Adipocyte (in vitro differentiated cells): ENCODE measurements around the gene ZNF493.

Experiments used
- DNase-seq: peaks from one replicate; pipeline ENCODE4 v3.0.0-alpha.2; 2015; ENCODE audit warnings: low read depth
- H3K27me3 ChIP-seq: replicated peaks from 2 replicates; pipeline ENCODE4 v1.7.0; 2013; ENCODE audit warnings: mild to moderate bottlenecking, low read length, moderate library complexity; ENCODE audit not compliant: control insufficient read depth, insufficient read depth
- H3K36me3 ChIP-seq: 2 replicates; pipeline ENCODE4 v1.7.0; 2013; ENCODE audit warnings: low read length, mild to moderate bottlenecking, moderate library complexity; ENCODE audit not compliant: control insufficient read depth, insufficient read depth, severe bottlenecking
- H3K4me1 ChIP-seq: 2 replicates; pipeline ENCODE4 v1.7.0; 2013; ENCODE audit warnings: mild to moderate bottlenecking, low read length, moderate library complexity; ENCODE audit not compliant: control insufficient read depth, insufficient read depth
- H3K4me3 ChIP-seq: 2 replicates; pipeline ENCODE4 v1.7.0; 2013; ENCODE audit warnings: mild to moderate bottlenecking, low read length, moderate library complexity
- H3K9ac ChIP-seq: 2 replicates; pipeline ENCODE4 v1.7.0; 2013; ENCODE audit warnings: mild to moderate bottlenecking, low read length, moderate library complexity
- H3K9me3 ChIP-seq: 2 replicates; pipeline ENCODE4 v1.7.0; 2013; ENCODE audit warnings: mild to moderate bottlenecking, low read length, moderate library complexity; ENCODE audit not compliant: control insufficient read depth

ZNF493 gene

DNA sequence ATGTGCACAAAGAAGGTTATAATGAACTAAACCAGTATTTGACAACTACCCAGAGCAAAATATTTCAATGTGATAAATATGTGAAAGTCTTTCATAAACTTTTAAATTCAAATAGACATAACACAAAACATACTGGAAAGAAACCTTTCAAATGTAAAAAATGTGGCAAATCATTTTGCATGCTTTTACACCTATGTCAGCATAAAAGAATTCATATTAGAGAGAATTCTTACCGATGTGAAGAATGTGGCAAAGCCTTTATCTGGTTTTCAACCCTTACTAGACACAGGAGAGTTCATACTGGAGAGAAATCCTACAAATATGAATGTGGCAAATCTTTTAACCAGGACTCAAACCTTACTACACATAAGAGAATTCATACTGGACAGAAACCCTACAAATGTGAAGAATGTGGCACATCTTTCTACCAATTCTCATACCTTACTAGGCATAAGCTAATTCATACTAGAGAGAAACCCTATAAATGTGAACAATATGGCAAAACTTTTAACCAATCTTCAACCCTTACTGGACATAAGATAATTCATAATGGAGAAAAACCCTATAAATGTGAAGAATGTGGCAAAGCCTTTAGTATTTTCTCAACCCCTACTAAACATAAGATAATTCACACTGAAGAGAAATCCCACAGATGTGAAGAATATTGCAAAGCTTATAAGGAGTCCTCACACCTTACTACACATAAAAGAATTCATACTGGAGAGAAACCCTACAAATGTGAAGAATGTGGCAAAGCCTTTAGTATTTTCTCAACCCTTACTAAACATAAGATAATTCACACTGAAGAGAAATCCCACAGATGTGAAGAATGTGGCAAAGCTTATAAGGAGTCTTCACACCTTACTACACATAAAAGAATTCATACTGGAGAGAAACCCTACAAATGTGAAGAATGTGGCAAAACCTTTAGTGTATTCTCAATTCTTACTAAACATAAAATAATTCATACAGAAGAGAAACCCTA is 26.4 kb downstream of the ZNF493 start:
- Histone ChIP-seq H3K4me3 (peak overlapping the region; percentile 70), H3K9ac (no peak overlapping the region), H3K27me3 (no peaks in the 10 kb centered on the region), H3K36me3 (peaks cover 31% of the 10 kb centered on the region), H3K9me3 (peaks cover 98% of the 10 kb centered on the region), H3K4me1 (no peaks in the 10 kb centered on the region)
- DNase-seq: no peak

DNA sequence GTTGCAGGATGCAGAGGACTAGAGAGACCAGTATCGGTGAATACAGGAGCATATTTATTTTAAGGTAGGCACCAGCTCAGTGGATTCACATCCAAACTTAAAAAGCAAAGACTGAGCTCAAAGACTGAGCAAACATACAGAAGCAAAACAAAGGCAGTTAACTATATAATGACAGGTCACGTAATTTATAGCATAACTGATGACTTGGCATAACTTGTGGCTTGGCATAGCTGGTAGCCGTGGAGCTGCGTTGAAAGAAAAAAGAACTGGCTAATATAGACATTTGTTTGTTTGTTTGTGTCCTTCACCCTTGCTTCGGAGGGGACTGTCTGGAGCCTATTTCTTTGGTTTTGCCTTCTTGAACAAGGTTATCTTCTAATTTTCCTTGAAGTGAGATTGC is 33.7 kb downstream of the ZNF493 start:
- H3K9ac ChIP-seq: no peak overlapping the region
- no peak for DNase-seq
- no peaks in the 10 kb centered on the region for H3K4me1 ChIP-seq
- no peaks in the 10 kb centered on the region for H3K27me3 ChIP-seq
- H3K4me3 ChIP-seq: peak overlapping the region; percentile 36
- H3K36me3 ChIP-seq: no peaks in the 10 kb centered on the region
- peaks cover 95% of the 10 kb centered on the region for H3K9me3 ChIP-seq

DNA sequence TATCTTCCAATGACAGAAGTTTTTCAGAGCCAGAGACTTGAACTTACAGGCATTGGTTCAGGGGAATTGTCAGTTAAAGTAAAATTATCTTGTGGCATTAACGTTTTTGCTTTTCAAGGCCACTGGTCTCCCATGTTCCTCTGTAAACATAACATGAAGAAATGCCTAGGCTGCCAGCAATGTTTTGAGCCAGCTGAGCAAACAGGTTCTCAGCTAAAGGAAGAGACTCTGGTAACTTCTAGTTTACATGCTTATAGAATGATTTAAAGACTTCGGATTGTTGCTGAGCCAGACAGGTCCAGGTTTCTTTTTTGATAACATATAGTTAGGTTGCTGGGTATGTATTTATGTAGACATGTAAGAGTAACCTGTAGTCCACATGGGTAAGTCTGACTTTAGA is 35.7 kb downstream of the ZNF493 start:
- Histone ChIP-seq H3K4me1 (no peaks in the 10 kb centered on the region), H3K4me3 (no peak overlapping the region), H3K9ac (no peak overlapping the region), H3K36me3 (no peaks in the 10 kb centered on the region), H3K9me3 (peaks cover 87% of the 10 kb centered on the region), H3K27me3 (no peaks in the 10 kb centered on the region)
- DNase-seq: no peak

DNA sequence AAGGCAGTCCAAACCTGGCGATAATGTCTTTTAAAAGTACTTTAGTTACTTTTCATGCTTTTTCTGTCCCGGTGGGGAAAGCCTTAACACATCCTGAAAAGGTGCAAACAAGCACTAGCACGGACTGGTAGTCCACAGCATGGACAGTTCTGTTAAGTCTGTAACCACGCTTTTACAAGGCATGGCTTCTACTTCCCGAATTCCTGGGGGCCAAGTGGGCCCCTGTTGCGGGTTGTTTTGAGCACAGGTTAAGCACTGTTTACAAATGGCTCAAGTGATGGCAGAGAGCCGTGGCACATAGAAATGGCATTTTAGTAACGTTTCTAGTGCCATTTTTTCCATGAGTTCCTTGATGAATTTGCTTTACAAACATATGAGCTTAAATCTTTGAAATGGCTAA is 37.6 kb downstream of the ZNF493 start:
- no peak for DNase-seq
- Histone ChIP-seq H3K36me3 (no peaks in the 10 kb centered on the region), H3K4me1 (peaks cover 4% of the 10 kb centered on the region), H3K4me3 (no peak overlapping the region), H3K27me3 (no peaks in the 10 kb centered on the region), H3K9ac (no peak overlapping the region), H3K9me3 (peaks cover 79% of the 10 kb centered on the region)

DNA sequence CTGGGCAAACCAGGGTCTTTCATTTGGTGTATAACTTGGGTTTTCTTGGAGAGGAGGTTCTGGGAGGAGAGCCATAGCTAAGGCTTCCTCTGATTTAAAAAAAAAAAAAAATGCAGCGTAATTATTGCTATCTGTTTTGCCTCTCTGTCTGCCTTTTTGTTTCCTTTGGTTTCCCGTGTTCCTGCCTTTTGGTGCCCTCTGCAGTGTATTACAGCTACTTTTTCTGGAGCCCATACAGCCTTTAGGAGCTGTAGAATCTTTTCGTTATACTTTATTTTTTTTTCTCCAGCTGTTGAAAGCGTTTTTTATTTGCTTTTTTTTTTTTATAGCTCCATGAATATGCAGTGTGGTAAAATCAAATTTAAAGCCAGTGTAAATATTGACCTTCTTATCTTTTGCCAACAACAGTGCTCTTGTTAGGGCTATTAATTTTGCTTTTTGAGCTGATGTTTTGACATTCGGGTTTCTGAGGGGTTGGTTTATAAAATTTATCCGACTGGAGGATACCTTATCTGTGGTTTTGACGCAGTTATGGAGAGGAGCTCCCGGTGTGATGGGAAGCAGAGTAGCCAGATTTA is 38.1 kb downstream of the ZNF493 start:
- Histone ChIP-seq H3K4me1 (peaks cover 4% of the 10 kb centered on the region), H3K36me3 (no peaks in the 10 kb centered on the region), H3K9me3 (peaks cover 79% of the 10 kb centered on the region), H3K27me3 (no peaks in the 10 kb centered on the region), H3K4me3 (no peak overlapping the region), H3K9ac (no peak overlapping the region)
- DNase-seq: no peak

DNA sequence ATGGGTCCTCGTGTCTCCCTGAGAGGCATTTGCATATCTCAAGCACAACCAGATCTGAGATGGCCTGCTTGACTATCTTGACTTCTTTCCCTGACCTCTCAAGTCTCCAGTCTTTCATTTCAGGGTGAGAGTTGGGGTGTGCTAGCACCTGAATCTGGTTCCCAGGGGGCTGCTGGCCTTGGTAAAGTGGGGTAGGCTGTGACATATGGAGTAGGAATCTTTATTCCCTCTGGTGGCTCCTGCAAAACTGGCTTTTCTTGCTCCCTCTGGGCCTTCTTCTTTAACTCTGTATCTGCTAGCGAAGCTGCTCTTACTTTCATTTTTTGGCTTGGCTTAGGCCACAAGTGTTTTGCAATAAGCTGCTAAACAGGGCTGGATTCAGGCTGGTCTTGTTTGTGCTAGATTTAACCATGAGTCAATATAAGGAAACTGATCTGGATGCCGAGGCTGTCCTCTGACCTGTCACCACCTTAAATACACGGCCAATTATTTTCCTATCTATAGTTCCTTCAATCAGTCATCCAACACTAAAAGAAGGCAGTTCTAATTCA is 42.3 kb downstream of the ZNF493 start:
- Histone ChIP-seq H3K9me3 (peaks cover 48% of the 10 kb centered on the region), H3K36me3 (no peaks in the 10 kb centered on the region), H3K4me1 (peaks cover 4% of the 10 kb centered on the region), H3K27me3 (no peaks in the 10 kb centered on the region), H3K4me3 (peak overlapping the region; percentile 45), H3K9ac (no peak overlapping the region)
- peak; percentile 48 for DNase-seq

DNA sequence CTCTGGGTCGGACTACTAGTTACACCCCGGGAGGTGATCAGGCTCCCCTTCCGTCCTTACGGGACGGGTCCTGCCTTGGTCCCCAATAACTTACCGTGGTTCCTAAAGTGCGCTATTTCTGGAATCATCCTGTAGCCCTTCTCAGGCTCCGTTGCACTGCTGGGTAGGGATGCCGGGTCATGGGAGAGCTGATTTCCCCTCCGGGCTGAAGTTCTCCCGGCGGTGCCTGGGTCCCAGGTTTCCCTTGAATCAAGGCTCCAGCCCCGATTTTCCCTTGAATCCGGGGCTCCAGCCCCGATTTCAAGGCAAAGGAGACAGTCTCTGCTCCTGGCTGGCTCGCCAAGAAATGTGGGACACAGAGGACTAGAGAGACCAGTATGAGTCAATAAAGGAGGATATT is 43.4 kb downstream of the ZNF493 start:
- H3K9ac ChIP-seq: no peak overlapping the region
- peaks cover 4% of the 10 kb centered on the region for H3K4me1 ChIP-seq
- H3K27me3 ChIP-seq: no peaks in the 10 kb centered on the region
- no peak for DNase-seq
- peaks cover 46% of the 10 kb centered on the region for H3K9me3 ChIP-seq
- H3K4me3 ChIP-seq: no peak overlapping the region
- H3K36me3 ChIP-seq: no peaks in the 10 kb centered on the region

DNA sequence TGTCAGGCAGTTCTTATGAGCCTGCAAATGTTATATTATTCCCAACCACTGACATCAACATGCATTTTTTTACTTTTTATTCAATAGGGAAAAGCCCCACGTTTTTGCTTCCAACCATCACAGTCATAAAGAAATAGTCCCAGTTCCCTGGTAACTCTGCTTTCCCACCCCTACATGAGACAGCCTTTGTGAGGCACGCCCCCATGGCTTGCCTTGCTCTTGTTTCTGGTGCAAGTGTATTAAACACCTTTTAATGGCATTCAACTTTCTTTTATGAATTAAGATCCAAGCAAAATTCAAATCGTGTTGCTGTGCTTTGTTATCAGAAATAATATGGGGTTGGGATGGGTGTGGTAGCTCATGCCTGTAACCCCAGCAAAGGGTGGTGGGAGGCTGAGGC is 54.3 kb downstream of the ZNF493 start:
- Histone ChIP-seq H3K36me3 (no peaks in the 10 kb centered on the region), H3K9me3 (peaks cover 35% of the 10 kb centered on the region), H3K27me3 (no peaks in the 10 kb centered on the region), H3K4me3 (no peak overlapping the region), H3K9ac (no peak overlapping the region), H3K4me1 (no peaks in the 10 kb centered on the region)
- DNase-seq: no peak

DNA sequence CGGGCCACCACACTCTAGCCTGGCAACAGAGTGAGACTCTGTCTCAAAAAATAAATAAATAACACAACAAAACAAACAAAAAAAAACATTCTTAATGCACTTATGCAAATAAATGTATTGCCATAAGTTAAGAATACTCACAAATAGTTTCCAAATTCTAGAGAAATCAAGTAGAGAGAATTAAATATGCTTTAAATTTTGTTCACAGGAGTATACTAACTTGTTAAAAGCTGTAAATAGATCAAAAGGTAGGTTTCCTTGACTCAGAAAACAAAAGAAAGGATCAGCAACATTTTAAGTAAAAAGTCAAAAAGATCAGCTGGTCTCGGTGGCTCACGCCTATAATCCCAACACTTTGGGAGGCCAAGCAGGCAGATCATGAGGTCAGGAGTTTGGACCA is 58.0 kb downstream of the ZNF493 start:
- H3K27me3 ChIP-seq: no peaks in the 10 kb centered on the region
- no peak overlapping the region for H3K9ac ChIP-seq
- H3K36me3 ChIP-seq: no peaks in the 10 kb centered on the region
- no peaks in the 10 kb centered on the region for H3K4me1 ChIP-seq
- no peak overlapping the region for H3K4me3 ChIP-seq
- H3K9me3 ChIP-seq: peaks cover 40% of the 10 kb centered on the region
- no peak for DNase-seq

DNA sequence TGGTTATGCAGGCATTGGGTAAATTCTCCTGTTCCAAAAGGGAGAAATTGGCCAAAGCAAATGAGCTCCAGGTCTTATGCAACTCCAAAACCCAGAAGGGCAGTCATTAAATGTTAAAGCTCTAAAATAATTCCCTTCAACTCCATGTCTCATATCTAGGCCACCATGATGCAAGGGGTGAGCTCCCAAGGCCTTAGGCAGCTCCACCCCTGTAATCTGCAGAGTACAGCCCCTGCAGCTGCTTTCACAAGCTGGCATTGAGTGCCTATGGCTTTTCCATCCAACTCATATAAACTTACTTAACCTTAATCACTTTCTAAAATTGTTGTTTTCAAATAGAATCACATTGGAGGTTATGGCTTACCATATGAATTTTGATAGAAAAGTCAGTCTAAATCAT is 63.8 kb downstream of the ZNF493 start:
- no peaks in the 10 kb centered on the region for H3K4me1 ChIP-seq
- H3K27me3 ChIP-seq: no peaks in the 10 kb centered on the region
- H3K4me3 ChIP-seq: no peak overlapping the region
- H3K9ac ChIP-seq: no peak overlapping the region
- H3K9me3 ChIP-seq: peaks cover 16% of the 10 kb centered on the region
- DNase-seq: no peak
- H3K36me3 ChIP-seq: no peaks in the 10 kb centered on the region

DNA sequence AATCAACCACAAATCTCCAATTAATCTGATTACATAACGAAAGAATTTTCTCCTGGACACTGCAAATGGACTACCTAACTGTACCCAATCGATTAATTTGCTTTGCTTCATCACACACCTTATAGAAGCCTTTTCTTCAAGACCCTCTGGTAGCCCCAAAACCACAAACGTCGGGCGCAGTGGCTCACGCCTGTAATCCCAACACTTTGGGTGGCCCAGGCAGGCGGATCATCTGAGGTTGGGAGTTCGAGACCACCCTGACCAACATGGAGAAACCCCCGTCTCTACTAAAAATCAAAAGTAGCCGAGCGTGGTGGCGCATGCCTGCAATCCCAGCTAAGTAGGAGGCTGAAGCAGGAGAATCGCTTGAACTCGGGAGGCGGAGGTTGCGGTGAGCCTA is 65.6 kb downstream of the ZNF493 start:
- Histone ChIP-seq H3K9me3 (peaks cover 7% of the 10 kb centered on the region), H3K4me3 (no peak overlapping the region), H3K36me3 (no peaks in the 10 kb centered on the region), H3K4me1 (no peaks in the 10 kb centered on the region), H3K9ac (no peak overlapping the region), H3K27me3 (no peaks in the 10 kb centered on the region)
- DNase-seq: no peak
